ENCODE data around the gene MAML1.

DNA sequence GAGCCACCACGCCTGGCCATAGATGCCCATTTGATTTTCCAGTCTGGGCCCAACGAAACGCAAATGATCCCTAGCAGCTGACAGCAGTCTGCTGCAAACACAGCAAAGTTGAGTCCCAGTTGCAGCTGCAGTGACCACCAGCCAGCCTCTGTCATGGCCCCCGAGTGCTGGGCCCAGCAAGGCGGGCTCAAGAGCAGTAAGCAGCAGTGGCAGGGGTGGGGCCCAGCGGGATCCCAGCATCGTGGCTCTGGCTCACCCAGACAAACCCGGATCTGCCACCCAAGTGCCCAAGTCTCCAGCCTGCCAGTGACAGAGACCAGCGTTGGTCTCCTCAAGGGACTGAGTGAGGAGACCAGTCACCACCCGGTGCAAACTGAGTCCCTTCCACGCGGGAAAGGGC is 54.2 kb downstream of the MAML1 start:
- TF ChIP-seq HNF4A (conservative IDR thresholded peaks at IDR 0.05) = no peak
- TF ChIP-seq, protein P1, sequence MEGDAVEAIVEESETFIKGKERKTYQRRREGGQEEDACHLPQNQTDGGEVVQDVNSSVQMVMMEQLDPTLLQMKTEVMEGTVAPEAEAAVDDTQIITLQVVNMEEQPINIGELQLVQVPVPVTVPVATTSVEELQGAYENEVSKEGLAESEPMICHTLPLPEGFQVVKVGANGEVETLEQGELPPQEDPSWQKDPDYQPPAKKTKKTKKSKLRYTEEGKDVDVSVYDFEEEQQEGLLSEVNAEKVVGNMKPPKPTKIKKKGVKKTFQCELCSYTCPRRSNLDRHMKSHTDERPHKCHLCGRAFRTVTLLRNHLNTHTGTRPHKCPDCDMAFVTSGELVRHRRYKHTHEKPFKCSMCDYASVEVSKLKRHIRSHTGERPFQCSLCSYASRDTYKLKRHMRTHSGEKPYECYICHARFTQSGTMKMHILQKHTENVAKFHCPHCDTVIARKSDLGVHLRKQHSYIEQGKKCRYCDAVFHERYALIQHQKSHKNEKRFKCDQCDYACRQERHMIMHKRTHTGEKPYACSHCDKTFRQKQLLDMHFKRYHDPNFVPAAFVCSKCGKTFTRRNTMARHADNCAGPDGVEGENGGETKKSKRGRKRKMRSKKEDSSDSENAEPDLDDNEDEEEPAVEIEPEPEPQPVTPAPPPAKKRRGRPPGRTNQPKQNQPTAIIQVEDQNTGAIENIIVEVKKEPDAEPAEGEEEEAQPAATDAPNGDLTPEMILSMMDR (IDR thresholded peaks at IDR 0.05; ENCODE audit: low read depth, low read length, missing input control) = no peak
- TF ChIP-seq NR2F2 (IDR thresholded peaks at IDR 0.05) = no peak
- TF ChIP-seq, protein P2, sequence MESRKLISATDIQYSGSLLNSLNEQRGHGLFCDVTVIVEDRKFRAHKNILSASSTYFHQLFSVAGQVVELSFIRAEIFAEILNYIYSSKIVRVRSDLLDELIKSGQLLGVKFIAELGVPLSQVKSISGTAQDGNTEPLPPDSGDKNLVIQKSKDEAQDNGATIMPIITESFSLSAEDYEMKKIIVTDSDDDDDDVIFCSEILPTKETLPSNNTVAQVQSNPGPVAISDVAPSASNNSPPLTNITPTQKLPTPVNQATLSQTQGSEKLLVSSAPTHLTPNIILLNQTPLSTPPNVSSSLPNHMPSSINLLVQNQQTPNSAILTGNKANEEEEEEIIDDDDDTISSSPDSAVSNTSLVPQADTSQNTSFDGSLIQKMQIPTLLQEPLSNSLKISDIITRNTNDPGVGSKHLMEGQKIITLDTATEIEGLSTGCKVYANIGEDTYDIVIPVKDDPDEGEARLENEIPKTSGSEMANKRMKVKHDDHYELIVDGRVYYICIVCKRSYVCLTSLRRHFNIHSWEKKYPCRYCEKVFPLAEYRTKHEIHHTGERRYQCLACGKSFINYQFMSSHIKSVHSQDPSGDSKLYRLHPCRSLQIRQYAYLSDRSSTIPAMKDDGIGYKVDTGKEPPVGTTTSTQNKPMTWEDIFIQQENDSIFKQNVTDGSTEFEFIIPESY (IDR thresholded peaks at IDR 0.05) = no peak
- no peak for TF ChIP-seq YY1 (IDR thresholded peaks at IDR 0.05)
- TF ChIP-seq RAD21 (IDR thresholded peaks at IDR 0.05) = no peak
